ENCODE measurements around the gene MUSTN1.

MUSTN1 gene

DNA sequence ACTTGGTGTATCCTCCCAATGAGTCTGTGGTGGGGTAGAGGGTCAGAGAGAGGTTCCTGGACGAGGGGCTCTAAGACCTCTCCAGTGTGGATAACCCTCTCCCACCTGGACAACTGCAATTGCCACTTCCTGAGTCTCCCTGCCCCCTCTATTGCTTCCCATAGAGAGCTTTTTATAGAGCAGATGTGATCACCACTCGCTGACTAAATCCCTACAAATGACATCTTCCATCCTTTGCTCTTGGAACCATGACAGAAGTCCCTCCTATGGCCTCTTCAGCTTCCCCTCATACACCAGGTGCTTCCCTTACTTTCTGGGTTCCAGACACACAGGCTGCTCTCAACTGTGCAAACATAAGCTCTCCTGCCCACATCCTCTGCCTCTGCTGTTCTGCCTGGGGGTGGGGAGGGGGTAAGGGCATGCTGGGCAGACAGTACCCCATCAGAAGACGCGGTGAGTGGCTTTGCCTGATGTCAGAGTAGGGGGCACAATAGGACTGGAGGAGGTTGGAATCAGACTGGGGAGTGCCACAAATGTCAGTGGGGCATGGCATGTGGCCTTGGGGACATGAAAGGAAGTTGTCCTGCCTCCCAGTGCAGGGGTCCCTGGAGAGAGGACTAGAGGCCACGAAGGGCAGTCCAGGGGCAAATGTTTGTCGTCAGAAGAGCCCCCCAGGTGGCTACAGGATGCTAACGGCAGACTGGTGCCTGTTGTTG lies 25.0 kb downstream of the MUSTN1 start:
- Mint-ChIP-seq H3K9me3 (peaks cover 3% of the 10 kb centered on the region), H3K36me3 (no peaks in the 10 kb centered on the region), H3K27ac (no peak overlapping the region), H3K27me3 (no peaks in the 10 kb centered on the region), H3K4me3 (no peak overlapping the region), H3K4me1 (no peaks in the 10 kb centered on the region)
- ATAC-seq, result no peak

DNA sequence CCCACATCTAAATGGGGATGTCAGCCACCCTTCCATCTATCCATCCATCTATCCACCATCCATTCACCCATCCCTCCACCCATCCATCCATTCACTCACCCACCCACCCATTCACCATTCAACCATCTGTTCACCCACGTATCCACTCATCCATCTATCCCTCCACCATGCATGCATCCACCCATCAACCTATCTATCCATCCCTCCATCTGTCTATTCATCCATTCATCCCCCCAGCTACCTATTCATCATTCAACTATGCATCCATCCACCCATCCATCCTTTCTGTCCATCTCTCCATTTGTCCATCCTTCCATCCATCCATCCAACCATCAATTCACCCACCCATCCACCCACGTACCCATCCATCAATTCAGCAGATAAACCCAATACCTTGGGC lies 25.7 kb downstream of the MUSTN1 start:
- Mint-ChIP-seq H3K27ac (no peak overlapping the region), H3K36me3 (no peaks in the 10 kb centered on the region), H3K9me3 (peaks cover 3% of the 10 kb centered on the region), H3K4me3 (no peak overlapping the region), H3K4me1 (no peaks in the 10 kb centered on the region), H3K27me3 (peaks cover 2% of the 10 kb centered on the region)
- ATAC-seq, result no peak

DNA sequence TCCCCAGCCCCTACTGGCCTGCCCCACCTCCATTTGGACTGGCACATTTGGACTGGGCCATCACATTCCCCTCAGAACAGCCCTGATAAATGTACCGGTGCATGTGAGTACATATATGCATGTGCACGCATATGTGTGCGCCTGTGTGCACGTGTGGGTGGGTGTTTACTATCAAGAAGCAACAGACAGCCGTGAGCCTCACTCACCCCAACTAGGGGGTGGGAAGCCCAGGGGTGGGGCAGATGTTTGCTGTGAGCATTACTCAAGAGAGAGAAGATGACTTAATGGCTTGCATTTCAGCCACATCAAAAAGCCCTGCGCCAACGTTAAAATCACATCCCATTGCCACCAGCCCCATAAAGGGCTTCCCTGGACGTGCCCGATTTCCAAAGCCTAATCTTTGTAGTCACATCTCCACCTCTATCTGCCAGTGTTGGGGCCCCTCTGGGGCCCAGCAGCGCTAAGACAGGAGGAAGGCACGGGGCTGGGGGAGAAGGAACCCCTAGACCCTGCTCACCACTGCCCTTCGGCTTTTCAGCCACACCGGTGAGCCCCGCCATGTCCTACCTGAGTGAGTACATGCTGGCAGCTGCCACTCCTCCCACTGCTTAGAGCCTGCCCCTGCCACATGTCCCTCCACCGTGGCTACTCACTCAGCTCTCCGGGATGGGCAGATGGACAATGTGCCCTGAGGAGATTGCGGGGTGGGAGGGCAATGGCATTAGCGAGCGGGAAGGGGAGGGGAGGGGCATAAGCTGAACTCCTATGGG lies 29.4 kb downstream of the MUSTN1 start:
- Mint-ChIP-seq H3K27ac (no peak overlapping the region), H3K36me3 (no peaks in the 10 kb centered on the region), H3K4me3 (no peak overlapping the region), H3K27me3 (peaks cover 9% of the 10 kb centered on the region), H3K9me3 (peaks cover 3% of the 10 kb centered on the region), H3K4me1 (no peaks in the 10 kb centered on the region)
- ATAC-seq, result no peak

DNA sequence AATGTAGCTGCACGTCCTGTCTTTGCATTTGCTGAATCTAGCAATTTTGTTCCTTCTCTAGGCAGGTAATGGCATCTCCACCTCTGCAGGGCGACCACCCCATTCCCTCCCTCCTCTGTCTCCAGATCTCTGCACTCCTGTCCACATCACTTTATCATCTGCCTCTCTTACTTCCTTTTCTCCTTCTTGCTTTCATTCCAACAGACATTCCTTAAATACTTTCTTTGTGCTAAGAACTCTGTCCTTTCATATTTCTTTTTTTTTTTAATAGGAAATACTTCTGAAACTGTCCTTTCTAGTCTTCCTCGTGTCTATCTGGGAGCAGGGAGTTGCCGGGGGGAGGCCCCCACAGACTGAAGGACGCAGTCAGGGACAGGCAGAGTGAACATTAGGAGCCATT lies 33.0 kb downstream of the MUSTN1 start:
- H3K27ac Mint-ChIP-seq, result no peak overlapping the region
- no peak for ATAC-seq
- no peaks in the 10 kb centered on the region for H3K36me3 Mint-ChIP-seq
- no peaks in the 10 kb centered on the region for H3K4me1 Mint-ChIP-seq
- no peaks in the 10 kb centered on the region for H3K9me3 Mint-ChIP-seq
- H3K4me3 Mint-ChIP-seq, result no peak overlapping the region
- peaks cover 9% of the 10 kb centered on the region for H3K27me3 Mint-ChIP-seq

DNA sequence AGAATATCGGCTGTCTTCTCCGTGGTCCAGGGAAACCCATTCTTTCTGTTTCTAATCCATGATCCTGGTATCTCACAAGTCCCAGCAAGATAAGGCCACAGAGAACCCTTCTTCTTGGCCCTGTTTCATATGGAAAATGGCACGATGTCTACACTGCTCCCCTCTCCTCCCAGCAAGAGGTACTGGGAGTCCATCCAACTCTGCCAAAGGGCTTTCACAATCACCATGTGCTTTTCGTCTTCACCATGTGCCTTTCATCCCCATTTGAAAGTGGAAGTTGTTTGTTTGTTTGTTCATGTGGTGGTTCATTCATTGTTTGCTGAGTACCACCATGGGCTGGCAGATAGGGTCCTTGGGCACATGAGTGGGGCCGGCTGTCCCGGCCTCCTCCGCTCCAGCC lies 34.7 kb downstream of the MUSTN1 start:
- ATAC-seq, result no peak
- H3K36me3 Mint-ChIP-seq, result no peaks in the 10 kb centered on the region
- H3K4me1 Mint-ChIP-seq, result no peaks in the 10 kb centered on the region
- no peak overlapping the region for H3K27ac Mint-ChIP-seq
- no peak overlapping the region for H3K4me3 Mint-ChIP-seq
- H3K27me3 Mint-ChIP-seq, result peaks cover 9% of the 10 kb centered on the region
- H3K9me3 Mint-ChIP-seq, result no peaks in the 10 kb centered on the region

DNA sequence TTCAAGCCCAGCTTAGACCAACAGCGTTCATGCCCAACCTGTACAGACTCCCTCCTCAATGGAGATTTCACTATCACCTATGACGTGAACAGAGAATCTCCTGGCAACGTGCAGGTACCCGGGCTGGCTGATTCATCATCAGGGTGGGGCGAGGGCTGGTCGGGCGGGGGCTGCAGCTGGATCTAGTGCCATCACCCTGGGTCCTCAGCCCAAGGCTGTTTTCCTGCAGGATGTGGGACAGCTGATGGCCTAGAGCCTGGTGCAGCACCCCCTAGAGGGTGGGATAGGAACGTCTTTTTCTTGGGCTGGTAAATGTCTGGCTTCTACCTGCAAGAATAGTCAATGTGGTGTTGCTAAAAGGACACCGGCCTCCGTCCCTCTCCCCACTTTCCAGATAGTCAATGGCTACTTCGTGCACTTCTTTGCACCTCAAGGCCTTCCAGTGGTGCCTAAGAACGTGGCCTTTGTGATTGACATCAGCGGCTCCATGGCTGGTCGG lies 35.8 kb downstream of the MUSTN1 start:
- Mint-ChIP-seq H3K27me3 (peaks cover 6% of the 10 kb centered on the region), H3K9me3 (no peaks in the 10 kb centered on the region), H3K36me3 (no peaks in the 10 kb centered on the region), H3K27ac (no peak overlapping the region), H3K4me3 (no peak overlapping the region), H3K4me1 (no peaks in the 10 kb centered on the region)
- ATAC-seq, result no peak

DNA sequence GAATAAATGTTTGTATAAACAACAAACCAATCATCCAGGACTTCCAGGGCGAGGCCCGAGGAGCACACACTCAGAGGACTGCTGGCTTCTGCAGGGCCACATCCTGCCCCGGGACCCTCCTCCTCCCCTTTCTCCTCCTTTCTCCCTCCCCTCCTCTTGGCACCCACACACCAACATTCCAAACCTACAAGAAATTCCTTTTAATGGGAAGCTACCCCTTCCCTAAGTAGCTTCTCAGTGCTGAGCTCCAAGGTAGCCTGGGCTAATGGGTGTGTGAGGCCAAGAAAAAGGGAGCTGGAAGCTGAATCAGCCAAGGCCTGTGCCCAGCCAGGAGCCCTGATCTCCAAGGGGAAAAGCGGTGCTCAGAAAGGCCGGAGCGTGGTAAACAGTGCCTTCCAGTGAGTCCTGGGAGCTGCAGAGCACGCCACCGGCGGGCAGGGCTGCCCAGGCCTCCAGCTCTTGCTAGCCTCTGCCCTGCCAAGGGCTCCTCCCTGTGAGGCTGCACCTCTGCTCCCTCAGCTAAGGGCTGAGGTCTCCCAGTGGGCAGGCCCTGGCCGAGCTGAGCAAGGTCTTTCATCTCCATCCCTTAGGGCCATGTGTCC lies 36.3 kb downstream of the MUSTN1 start:
- peaks cover under 1% of the 10 kb centered on the region for H3K27me3 Mint-ChIP-seq
- H3K27ac Mint-ChIP-seq, result no peak overlapping the region
- H3K36me3 Mint-ChIP-seq, result no peaks in the 10 kb centered on the region
- H3K4me3 Mint-ChIP-seq, result no peak overlapping the region
- H3K4me1 Mint-ChIP-seq, result no peaks in the 10 kb centered on the region
- no peak for ATAC-seq
- no peaks in the 10 kb centered on the region for H3K9me3 Mint-ChIP-seq

DNA sequence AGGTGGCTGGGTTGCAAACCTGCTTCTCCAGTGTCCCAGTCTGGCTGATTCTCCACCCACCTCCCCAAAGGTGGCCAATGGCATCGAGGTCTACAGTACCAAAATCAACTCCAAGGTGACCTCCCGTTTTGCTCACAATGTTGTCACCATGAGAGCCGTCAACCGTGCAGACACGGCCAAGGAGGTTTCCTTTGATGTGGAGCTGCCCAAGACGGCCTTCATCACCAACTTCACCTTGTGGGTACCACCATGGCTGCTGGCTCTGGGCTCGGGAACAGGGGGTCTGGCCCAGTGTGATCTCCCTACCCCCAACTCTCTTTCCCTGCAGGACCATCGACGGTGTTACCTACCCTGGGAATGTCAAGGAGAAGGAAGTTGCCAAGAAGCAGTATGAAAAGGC lies 38.4 kb downstream of the MUSTN1 start:
- no peaks in the 10 kb centered on the region for H3K9me3 Mint-ChIP-seq
- no peaks in the 10 kb centered on the region for H3K27me3 Mint-ChIP-seq
- no peaks in the 10 kb centered on the region for H3K4me1 Mint-ChIP-seq
- H3K4me3 Mint-ChIP-seq, result no peak overlapping the region
- ATAC-seq, result no peak
- H3K27ac Mint-ChIP-seq, result no peak overlapping the region
- no peaks in the 10 kb centered on the region for H3K36me3 Mint-ChIP-seq

DNA sequence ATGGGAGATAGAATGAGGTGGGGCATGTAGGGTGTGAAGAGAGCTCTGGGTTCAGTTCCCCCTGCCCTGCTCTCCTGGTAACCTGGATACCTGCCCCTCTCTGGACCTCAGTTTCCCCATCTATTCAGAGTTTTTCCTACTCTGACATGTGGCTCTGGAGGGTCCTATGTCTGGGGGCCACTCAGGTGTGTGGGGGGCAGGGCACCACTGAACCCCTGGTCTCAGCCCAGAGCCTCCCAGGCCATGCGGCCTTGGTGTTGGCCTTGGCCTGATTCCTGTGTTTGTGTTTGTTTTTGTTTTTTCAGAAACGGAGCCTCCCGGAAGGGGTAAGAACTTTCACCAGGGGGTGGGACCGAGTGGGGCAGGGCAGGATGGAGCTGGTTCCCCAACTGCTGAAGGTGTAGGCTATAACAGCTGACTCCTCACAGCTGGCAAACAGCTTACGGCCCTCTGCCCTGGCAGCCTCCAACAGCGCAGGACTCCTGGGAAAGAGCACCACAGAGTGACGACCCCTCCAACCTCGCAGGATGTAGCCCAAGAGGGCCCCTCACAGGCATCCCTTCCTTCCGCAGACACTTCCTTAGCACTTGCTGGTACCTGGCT lies 39.4 kb downstream of the MUSTN1 start:
- Mint-ChIP-seq H3K36me3 (no peaks in the 10 kb centered on the region), H3K9me3 (no peaks in the 10 kb centered on the region), H3K27ac (no peak overlapping the region), H3K4me1 (no peaks in the 10 kb centered on the region), H3K27me3 (peaks cover 6% of the 10 kb centered on the region), H3K4me3 (no peak overlapping the region)
- no peak for ATAC-seq

DNA sequence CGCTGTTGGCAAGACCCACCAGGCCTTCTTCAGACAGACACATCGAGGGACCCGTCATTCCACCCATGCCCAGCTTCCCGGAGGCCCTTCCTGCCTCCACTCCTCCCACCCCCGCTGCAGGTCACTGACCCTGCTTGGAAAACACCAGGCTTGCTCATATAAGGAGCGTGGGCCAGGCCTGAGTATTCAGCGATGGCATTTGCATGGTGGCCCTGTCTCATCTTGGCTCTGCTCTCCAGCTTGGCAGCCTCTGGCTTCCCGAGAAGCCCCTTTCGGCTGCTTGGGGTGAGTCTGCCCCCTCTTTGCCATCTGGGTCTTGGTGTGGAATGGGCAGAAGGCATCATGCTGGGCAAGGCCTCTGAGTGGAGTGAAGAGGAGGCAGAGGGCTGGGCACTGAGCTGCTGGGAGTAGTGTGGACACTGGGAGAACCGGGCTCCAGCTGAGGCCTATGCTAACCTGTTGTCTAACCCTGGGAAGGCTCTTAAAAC lies 40.2 kb downstream of the MUSTN1 start, which contains the start of gene ITIH3:
TSS of gene ITIH3 (plus strand) at position 185 of the 488 bp plus-strand sequence. CDS start at position 193, 8 bp downstream.
- H3K36me3 Mint-ChIP-seq, result no peaks in the 10 kb centered on the region
- no peak for ATAC-seq

DNA sequence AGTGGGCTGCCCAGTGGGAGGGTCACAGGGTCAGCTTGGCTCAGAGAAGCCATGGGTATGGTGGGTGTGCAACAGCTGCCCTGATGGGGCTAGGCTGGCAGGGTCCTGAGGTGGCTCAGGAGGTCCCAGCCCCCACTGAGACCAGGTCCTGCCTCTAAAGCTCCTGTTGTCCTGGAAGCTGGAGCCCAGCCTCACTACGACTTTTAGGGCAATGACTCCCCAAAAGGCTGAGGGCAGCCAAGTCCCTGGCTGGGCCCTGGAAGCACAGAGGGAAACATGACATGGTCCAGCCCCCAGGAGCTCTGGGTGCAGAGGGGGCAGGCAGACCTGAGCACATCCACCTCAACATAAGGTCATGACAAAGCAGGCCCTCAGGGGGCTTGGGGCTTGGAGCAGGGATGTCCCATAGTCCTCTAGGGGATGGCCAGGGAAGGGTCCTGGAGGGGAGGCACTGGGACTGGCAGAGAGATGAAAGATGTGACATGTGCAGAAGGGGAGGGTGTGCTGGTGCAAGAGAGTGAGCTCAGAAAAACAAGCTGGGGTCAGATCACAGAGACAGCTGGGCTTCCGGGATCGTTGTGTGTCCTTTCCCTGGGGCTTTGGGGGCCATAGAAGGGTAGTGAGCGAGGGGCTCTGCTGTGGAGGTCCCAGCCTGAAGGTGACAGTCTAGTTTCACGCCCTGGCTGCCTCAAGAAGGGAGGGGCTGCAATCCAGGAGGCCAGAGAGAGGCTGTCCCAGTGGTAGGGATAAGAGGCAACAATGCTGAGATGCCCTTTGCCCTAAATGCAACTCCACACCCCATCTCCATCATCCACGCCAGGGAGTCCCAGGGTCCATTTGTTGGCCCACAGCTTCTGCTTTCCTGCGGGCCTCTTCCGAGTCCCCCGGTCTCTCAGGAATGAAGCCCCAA lies 40.9 kb downstream of the MUSTN1 start:
- H3K4me3 Mint-ChIP-seq, result no peak overlapping the region
- no peaks in the 10 kb centered on the region for H3K36me3 Mint-ChIP-seq
- H3K27ac Mint-ChIP-seq, result no peak overlapping the region
- H3K9me3 Mint-ChIP-seq, result no peaks in the 10 kb centered on the region
- ATAC-seq, result no peak
- H3K27me3 Mint-ChIP-seq, result peaks cover 11% of the 10 kb centered on the region
- no peaks in the 10 kb centered on the region for H3K4me1 Mint-ChIP-seq

More for the DNA sequence above, 40.2 kb downstream of the MUSTN1 start, which contains the start of gene ITIH3:
- H3K9me3 Mint-ChIP-seq, result no peaks in the 10 kb centered on the region
- no peak within 1 kb of the TSS for H3K27ac Mint-ChIP-seq
- H3K27me3 Mint-ChIP-seq, result peaks cover 11% of the 10 kb centered on the region
- H3K4me3 Mint-ChIP-seq, result no peak within 1 kb of the TSS
- no peaks in the 10 kb centered on the region for H3K4me1 Mint-ChIP-seq

DNA sequence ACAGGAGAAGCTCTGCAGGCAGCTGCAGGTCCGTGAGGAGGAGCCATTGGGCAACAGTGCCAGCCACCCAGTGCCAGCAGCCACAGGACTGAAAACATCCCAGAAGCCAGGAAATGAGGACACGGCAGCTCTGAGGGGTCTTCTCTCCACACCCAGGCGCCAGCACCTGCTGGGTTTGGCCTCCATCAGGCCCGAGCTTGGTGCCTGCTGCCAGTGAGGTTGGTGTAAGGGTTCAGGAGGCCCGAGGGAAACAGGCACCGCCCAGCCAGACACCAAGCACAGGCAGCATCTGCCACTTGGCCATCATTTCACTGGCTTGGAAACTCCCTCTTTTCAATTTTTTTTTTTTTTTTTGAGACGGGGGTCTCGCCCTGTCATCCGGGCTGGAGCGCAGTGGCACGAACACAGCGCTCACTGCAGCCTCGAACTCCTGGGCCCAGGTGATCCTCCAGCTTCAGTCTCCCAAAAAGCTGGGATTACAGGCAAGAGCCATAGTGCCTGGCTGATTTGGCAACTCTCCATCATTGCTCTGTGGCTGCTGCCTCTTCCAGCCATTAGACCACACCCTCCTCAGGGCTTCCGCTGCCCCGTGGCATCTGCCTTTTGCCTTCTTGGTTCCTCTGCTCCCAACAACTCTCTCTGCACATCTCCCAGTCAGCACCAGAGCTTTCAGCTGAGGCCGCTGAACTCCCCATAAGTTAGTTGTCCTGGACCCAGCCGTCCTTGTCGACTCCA lies 41.7 kb downstream of the MUSTN1 start:
- no peaks in the 10 kb centered on the region for H3K4me1 Mint-ChIP-seq
- ATAC-seq, result no peak
- no peaks in the 10 kb centered on the region for H3K36me3 Mint-ChIP-seq
- no peaks in the 10 kb centered on the region for H3K9me3 Mint-ChIP-seq
- H3K27ac Mint-ChIP-seq, result no peak overlapping the region
- H3K4me3 Mint-ChIP-seq, result no peak overlapping the region
- H3K27me3 Mint-ChIP-seq, result peaks cover 11% of the 10 kb centered on the region

DNA sequence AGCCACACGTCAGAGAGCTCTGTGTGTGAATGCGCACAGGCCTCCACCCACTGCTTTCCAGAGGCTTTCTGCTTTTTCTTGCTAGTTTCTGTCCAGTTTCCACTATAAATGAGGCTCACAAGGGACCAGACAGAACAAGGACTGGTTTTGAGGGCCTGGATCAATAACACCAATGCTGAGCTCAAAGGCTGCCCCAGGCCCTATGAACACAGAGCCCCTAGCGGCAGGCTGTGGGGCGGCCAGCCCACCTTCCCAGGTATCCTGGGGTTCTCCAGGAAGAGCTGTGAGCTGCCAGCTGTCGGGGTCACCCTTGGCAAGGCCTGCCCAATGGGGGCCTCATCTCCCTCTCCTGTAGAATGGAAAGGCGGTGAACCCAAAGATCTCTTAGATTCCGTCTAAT lies 42.4 kb downstream of the MUSTN1 start:
- ATAC-seq, result no peak
- no peaks in the 10 kb centered on the region for H3K9me3 Mint-ChIP-seq
- H3K4me1 Mint-ChIP-seq, result no peaks in the 10 kb centered on the region
- no peak overlapping the region for H3K27ac Mint-ChIP-seq
- no peaks in the 10 kb centered on the region for H3K36me3 Mint-ChIP-seq
- peaks cover 11% of the 10 kb centered on the region for H3K27me3 Mint-ChIP-seq
- no peak overlapping the region for H3K4me3 Mint-ChIP-seq

DNA sequence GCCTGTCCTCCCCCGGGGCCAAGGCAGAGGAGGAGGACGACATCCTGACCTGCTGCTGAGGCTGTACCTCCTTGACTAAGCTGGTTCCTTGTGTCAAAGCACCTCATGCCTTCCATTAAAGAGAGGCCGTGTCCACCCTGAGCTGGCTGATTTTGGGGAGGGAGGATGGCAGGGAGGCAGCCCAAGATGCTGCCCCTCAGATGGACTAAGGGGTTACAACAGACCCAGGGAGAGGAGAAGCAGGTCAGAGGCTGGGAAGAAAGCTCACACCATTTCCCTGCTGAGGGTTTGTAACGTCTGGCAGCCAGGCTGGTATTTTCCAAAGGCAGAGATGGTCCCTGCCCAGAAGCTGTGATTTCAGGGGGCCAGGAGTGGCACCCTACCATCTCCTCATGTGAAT lies 42.9 kb downstream of the MUSTN1 start:
- no peak for ATAC-seq
- H3K27me3 Mint-ChIP-seq, result peaks cover 11% of the 10 kb centered on the region
- H3K4me1 Mint-ChIP-seq, result no peaks in the 10 kb centered on the region
- H3K9me3 Mint-ChIP-seq, result no peaks in the 10 kb centered on the region
- no peaks in the 10 kb centered on the region for H3K36me3 Mint-ChIP-seq
- H3K27ac Mint-ChIP-seq, result no peak overlapping the region
- no peak overlapping the region for H3K4me3 Mint-ChIP-seq
